ENCODE measurements around the gene LHFPL2.

Gene LHFPL2

DNA sequence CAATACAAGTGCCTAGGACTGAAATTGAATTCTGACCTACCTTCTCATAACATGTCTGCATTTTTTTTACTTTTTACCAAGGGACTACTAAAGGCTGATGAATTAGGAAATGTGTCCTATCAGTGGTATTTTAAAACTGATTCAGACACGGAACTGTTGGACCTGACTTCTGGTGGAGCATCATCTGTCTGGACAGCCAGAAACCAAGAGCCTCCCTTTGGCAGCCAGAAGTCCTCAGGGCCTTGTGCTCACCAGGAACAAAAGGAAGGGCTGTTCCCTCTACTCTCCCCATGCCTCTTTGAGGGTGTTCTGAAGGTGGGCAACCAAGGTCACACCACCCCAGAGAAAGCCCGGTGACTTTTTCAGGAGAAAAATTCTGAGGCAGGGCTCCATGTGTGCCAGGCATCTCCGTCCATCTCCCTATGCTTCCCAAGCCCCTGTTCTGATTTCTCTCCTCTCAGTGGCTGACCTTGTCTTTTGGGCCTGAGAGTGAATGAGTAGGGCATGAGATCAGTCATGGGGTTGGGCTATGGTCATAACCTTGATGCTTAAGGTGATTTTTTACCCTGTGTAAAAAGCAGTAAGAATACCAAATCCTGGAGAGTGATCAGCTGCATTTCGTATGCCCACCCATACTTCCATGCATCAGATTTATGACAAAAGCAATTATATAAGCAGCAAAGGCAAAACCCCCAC lies 144.5 kb downstream of the LHFPL2 start:
- DNase-seq (ENCODE audit: low read depth, low spot score): no peak
- H3K4me3 ChIP-seq (ENCODE audit: low read length): no peak overlapping the region

DNA sequence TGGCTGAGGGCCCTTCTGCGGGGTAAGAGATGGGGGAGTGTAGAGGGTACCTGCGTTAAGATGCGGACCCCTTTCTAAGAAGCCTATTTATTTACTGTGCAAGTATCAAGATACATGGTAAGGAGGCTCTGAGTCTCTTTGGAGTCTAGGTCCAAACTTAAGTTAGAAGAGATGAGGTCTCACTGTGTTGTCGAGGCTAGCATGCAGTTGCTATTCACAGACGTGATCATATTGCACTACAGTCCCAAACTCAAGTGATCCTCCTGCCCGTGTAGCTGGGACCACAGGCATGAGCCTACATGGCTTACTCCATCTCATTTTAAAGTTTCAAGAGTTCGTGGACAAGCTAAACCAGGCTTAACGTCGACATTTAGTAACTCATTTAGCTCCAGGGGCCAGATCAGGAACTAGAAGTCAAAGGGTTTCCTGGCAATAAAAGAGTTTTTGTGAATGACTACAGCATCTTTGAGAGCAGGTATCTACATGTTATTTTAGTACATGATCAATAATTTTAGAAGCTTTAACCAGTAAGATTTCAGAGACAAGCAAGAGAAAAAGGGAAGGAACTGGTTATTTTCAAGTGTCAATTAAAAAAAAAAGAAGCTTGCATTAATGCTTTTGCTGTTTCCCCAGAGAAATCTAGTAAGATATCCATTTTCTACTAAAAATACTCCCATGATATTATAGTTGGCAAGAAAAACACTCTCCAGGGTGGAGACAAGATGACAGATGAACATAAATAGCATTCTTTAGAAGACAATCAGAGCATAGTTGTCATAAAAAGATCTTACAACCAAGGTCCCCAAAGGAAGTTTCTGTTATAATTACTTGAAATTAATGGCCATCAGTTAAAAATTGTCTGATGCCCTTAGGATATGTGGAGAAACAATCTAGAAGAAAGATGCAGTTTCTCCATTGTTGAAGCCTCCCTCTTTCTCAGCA lies 146.9 kb downstream of the LHFPL2 start:
- no peak overlapping the region for H3K4me3 ChIP-seq (ENCODE audit: low read length)
- DNase-seq (ENCODE audit: low read depth, low spot score): no peak

DNA sequence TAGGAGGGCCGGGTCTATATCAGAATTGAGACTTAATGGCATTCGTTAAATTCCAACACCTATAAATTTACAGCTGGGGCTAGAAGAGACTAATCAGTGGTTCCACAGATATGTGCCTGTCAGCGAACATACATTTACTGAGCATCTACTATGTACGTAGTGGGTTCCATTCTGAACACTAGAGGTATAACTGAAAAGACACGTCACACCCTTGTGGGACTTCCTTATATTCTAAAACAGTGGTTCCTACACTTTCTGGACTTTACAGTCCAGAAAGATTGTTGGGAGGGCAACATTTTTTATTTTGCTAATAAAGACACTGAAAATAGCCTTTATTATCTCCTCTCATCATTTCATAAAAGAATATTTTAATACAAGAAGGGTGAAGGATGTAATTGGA lies 147.7 kb downstream of the LHFPL2 start:
- no peak overlapping the region for H3K4me3 ChIP-seq (ENCODE audit: low read length)
- no peak for DNase-seq (ENCODE audit: low read depth, low spot score)

DNA sequence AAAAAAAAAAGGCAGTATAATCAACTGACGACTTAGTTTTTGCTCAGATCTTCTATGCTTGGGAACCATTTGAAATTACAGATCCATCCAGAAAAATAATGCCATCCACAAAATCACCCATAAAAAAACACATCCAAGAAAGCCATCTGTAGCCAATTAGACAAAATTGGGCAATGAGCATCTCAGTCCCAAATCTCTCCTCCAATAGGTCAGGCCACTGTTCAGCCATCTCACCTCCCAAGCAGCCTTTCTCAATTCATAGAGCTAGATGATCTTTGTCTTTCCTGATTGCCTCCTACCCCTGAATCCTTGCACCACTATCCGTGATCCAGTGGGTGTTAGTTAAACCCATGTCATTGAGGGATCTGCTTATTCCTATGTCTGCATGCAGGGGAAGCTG lies 148.5 kb downstream of the LHFPL2 start:
- H3K4me3 ChIP-seq (ENCODE audit: low read length): no peak overlapping the region
- no peak for DNase-seq (ENCODE audit: low read depth, low spot score)

DNA sequence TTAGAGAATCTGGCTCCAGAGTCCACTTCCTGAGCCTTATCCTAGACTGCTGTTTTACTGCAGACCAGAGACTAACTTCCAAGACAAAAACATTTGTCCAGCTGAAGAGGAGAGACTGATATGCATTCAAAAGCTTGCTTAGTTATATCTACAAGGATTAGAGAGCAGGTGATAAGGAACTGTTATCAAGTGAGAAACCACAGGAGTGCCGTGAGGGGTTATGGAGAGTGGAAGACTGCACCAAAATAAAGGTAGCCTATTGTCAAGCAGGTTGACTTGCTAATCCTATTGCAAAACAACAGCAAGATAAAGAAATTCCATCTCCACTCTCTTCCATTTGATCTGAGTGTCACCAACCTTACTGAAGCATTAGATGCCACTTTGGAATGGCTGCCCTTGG lies 149.1 kb downstream of the LHFPL2 start:
- no peak for DNase-seq (ENCODE audit: low read depth, low spot score)
- H3K4me3 ChIP-seq (ENCODE audit: low read length): no peak overlapping the region

DNA sequence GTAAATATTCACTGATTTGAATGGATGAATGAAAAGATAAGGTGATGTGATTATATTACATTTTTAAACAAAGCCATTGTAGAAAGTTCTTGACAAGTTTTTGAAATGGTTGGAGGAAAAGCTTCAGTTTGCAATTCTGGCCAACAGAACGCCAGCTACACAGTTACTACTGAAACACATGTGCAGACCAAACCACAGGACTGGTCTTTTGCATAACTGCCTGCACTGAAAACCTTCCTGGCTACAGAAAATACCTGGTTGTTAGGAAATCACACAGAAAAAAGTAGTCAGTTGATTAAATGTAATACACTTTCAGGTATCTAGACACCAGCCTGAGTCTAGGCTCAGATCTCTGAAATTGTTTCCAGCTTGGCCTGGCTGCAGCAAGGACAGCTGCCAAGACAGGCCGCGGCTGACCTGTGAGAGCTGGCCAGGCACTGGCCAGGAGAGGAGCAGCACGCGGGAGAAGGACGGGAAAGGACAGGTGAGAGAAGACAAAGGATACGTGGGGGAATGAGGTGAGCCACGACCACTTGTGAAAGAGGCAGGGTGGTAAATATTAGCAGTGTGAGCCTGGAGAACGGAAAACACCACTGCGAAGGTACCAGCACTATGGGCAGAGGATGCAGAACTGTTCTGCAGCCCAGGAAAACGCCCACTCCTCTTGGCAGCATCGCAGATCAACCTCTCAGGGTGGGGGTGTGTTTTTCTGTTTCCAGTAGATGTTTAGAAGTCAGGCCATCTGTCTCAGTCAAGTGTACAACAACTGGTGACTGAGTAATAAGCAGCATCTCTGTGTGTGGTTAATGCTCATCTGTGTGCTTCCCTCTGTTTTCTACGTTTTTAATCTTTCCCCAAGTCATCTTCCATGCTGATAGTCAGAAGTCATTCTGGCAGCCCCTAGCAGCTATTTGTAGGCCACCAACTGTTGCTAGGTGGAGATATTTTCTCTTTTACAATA lies 150.7 kb downstream of the LHFPL2 start:
- DNase-seq (ENCODE audit: low read depth, low spot score): no peak
- H3K4me3 ChIP-seq (ENCODE audit: low read length): no peak overlapping the region

DNA sequence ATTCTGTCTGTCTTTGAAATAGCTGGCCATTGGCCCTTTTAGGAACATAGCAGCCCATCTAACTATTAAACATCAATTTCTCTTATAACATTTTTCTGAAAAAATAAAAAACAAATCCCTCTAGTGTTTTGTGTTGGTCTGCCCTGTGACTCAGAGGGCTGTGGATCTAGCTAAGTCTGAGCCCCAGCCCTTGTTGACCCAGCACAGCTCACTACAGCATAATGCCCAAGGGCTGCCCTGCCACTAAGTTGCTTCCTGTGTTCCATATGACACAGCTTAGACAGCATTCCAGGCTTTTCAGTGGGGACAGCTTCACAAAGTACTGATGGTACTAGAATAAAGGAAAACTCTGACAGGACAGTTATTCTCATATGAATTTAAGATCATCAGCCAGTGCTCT lies 152.2 kb downstream of the LHFPL2 start:
- H3K4me3 ChIP-seq (ENCODE audit: low read length): no peak overlapping the region
- no peak for DNase-seq (ENCODE audit: low read depth, low spot score)

DNA sequence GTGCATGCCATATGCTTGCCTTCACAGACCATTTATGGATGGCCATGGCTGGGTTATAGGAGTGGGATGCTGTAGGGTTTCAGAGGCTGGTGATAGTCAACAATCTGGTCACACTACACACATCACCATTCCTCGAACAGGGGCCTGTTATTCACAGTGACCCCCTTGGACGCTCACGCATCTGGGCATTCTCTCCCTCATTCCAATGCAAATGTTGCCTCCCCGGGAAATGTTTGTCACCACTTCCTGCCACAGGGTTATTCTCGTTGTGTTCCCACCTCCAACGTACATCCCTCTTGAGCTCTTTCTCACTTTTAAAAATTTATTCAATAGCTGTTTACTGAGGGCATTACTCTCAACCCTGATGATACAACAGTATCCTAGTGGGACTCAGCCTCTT lies 152.8 kb downstream of the LHFPL2 start:
- no peak overlapping the region for H3K4me3 ChIP-seq (ENCODE audit: low read length)
- DNase-seq (ENCODE audit: low read depth, low spot score): no peak

DNA sequence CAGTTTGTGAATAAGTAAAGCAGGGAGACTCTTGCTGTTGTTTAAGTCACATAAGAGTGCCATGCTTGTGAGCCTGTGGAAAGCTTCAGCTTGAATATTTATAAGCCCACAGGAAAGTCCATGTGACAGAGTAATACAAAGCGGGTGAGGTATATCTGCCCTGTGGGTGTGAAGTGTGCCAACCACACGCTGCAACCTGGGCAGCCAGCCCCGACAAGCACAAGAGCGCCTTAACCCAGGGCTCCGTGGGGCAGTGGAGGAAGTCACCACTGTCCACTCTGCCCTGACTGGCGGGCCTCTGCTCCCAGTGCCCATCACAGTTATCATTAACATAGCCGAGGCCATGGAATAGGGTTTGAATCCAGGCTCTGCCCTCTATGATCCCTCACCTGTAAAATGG lies 155.9 kb downstream of the LHFPL2 start:
- no peak overlapping the region for H3K4me3 ChIP-seq (ENCODE audit: low read length)
- no peak for DNase-seq (ENCODE audit: low read depth, low spot score)

DNA sequence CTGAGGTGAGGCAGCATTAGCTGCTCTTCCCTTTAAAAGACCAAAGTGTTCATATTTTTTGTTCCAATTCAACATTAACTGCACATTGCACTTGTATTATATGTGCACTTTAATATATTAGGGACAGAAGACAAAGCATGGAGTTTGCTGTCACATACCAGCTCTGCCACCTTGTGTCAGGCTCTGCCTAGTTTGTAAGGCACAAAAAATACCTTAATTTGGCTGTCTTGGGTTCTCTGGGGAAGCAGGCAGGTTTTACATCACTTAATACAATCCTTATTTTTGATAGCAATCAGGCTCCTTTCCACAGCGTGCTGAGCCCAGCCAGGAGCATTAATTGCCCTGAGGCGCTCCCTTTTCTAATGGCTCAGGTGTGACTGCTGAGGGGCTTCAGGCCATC lies 156.3 kb downstream of the LHFPL2 start:
- no peak overlapping the region for H3K4me3 ChIP-seq (ENCODE audit: low read length)
- DNase-seq (ENCODE audit: low read depth, low spot score): no peak

DNA sequence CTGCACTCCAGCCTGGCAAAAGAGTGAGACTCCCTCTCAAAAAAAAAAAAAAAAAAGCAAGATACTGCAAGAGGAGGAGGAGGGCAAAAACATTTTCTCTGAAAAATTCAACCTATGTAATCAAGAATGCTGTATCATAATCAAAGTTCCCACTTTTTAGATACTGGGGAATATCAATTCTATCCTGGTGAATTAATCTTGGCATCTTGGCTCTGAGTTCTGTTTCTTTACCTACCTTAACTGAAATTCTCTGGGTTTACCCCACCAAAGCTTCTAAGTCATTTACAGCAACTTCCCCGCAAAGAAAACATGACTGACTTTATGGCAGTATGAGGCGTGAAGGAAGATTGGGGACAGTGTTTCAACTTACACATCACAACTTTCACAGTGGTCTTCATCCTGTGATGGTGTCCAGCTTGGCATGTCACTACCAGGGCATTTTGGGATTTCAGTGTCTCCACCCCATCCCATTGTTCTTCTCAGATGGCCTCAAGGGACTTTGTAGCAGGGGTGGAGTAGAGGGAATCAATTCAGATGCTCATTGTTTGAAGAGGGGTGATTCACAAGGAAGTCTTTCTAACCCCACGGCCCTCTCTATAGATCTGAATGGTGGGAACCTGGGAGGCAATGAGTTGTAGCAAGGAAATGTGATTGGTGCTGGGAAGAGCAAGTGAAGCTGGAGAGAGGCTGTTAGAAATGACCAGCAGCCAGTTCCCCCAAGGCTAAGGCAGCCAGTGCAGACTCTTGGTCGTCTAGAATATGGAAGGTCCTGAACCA lies 157.7 kb downstream of the LHFPL2 start:
- DNase-seq (ENCODE audit: low read depth, low spot score): no peak
- no peak overlapping the region for H3K4me3 ChIP-seq (ENCODE audit: low read length)

DNA sequence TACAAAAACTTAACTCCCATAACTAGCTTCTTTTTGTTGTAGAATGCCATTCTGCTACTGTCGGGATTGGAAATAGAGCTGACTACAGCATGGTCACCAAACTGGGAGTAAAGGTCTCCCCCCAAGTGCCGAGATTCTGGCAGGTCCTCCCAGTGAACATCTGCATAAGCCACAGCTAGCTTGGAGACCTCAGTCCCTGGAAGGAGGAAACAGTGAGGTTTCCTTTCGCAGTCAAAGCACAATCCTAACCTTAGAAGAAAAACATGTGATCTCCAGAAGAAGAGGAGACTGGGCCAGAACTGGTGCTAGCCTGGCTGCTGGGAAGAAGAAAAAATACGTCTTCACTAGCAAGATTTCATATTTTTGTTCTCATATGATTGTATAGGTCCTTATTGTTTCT lies 160.7 kb downstream of the LHFPL2 start:
- no peak for DNase-seq (ENCODE audit: low read depth, low spot score)
- no peak overlapping the region for H3K4me3 ChIP-seq (ENCODE audit: low read length)

DNA sequence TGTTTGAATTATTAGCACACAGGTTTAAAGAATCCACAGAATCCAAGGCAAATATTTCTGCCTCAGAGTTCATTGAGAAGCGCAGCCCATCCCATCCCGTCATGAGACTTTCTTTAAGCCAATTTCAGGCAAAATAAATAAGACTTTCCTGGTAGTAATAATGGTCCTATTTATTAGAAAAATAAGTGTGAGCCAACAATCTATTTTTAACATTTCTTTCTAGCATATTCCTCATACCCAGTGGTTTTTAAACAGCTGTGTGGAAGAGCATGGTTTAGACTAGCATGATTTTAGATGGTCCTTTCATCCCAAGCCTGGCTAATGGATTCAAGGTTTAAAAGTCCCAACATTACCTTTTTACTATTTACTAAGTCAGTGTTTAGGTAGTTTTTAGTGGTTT lies 162.4 kb downstream of the LHFPL2 start:
- no peak for DNase-seq (ENCODE audit: low read depth, low spot score)
- H3K4me3 ChIP-seq (ENCODE audit: low read length): no peak overlapping the region

DNA sequence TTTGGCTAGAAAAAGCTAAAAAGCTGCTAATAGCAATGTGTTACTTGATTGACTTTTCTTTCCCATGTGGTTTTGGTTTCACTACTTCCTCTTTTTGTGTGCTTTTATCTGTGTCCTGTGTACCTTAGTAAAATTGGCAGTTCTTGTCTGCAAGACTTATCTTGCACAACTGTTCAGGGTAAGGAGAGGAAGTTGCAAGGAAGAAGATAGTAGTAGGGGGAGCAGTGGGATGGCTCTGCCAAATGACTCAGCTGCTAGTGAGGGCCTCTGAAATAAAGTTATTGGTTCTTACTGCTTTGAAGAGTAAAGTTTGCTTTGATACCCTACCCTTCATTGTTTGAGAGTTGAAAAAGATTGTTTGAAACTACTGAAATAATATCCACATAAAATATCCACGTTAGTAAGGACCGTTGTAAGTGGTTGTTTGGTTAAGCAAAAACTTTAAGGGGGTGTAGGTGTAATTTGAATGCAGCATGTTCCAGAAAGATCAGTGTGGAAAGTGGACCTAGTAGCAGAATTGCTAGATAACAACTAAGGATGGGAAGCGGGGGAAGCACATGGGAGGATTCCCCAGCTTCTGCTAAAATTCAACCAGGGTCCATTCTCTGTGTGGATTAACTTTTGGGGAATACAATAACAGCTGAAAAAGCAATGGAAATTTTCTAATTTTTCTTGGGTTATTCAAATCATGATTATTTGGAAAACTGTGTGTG lies 164.6 kb downstream of the LHFPL2 start:
- H3K4me3 ChIP-seq (ENCODE audit: low read length): no peak overlapping the region
- DNase-seq (ENCODE audit: low read depth, low spot score): peak; percentile 87

DNA sequence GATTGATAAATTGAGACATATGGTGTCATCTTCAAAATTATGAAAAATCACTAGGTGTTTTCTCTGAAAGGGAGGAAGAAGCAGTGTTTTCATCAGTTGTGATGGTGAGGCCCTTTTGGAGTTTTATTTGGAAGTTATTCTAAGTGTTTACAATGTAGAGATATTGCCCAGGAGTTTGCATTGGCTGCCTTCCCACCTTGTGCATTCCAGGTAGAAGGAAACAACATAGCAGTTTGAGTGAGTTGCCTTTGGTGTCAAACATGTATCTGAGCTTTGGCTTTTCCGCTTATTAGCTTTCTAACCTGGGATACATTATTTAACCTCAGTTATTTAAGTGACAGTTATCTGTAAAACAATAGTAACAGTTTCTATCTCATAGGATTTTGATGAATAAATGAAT lies 165.6 kb downstream of the LHFPL2 start:
- H3K4me3 ChIP-seq (ENCODE audit: low read length): no peak overlapping the region

DNA sequence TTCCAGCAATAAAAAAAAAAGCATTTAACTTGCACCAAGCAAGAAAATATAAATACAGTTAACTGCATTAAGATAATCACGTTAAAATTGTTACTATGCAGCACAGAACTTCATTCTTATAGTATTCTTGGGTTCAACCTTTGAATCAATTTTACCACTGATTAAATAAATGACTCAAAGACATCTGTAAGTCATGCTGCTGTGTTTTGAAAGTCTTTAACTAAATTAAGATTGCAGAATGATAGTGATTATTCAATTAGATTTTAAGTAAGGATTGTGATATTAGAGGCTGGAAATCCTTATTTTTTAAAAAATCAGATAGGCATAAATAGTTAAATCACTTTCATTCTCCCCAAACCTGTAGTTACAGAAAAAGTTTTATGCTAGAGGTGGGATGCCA lies 171.8 kb downstream of the LHFPL2 start:
- H3K4me3 ChIP-seq (ENCODE audit: low read length): no peak overlapping the region
- DNase-seq (ENCODE audit: low read depth, low spot score): no peak

More for the DNA sequence above, 165.6 kb downstream of the LHFPL2 start:
- DNase-seq (ENCODE audit: low read depth, low spot score): no peak

DNA sequence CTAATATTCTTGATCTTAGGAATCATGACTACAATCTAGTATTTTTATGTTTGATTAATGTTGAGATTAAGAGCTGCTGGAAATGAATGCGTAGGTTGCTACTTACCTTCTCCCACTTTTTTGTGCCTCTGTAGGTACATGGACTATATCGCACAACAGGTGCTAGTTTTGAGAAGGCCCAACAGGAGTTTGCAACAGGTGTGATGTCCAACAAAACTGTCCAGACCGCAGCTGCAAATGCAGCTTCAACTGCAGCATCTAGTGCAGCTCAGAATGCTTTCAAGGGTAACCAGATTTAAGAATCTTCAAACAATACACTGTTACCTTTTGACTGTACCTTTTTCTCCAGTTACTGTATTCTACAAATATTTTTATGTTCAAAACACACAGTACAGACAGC lies 173.2 kb downstream of the LHFPL2 start:
- no peak for DNase-seq (ENCODE audit: low read depth, low spot score)
- H3K4me3 ChIP-seq (ENCODE audit: low read length): no peak overlapping the region

DNA sequence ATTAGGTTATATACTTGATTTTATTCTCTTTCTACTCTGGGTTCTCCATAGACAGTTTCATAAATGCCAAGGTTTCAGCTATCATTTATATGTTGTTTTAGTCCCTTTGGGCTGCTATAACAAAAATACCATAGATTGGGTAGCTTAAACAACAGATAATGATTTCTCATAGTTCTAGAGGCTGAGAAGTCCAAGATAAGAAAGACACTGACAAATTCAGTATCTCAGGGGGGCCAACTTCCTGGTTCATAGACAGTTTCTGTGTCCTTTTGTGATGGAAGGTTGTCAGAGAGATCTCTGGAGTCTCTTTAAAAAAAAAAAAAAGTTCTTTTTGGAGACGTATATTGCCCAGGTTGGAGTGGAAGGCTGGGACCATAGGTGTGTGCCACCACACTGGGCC lies 174.8 kb downstream of the LHFPL2 start:
- H3K4me3 ChIP-seq (ENCODE audit: low read length): no peak overlapping the region
- no peak for DNase-seq (ENCODE audit: low read depth, low spot score)
